Neural cell (in vitro differentiated cells): Measurements from ENCODE around the gene MBNL2.

Experiments
- CTCF ChIP-seq: fragments of 450-650 bp; IDR thresholded peaks from 2 replicates; pipeline ENCODE4 v1.5.1; 2014; ENCODE audit warnings: antibody characterized with exemption, mild to moderate bottlenecking, moderate library complexity; ENCODE audit not compliant: poor library complexity, severe bottlenecking
- EZH2 ChIP-seq: fragments of 200-600, 300-800 bp; shearing (Covaris generic), sonication (generic); IDR thresholded peaks from 2 replicates; pipeline ENCODE4 v1.6.1; 2014; ENCODE audit warnings: antibody characterized with exemption, low read length, borderline replicate concordance, mild to moderate bottlenecking; ENCODE audit not compliant: insufficient read depth, poor library complexity, severe bottlenecking
- POLR2AphosphoS5 ChIP-seq: IDR thresholded peaks from 2 replicates; pipeline ENCODE4 v1.6.1; 2012
- REST ChIP-seq: IDR thresholded peaks from 2 replicates; pipeline ENCODE4 v1.6.1; 2012; ENCODE audit warnings: borderline replicate concordance
- SMC3 ChIP-seq: fragments of 450-650 bp; conservative IDR thresholded peaks from 2 replicates; pipeline ENCODE4 v1.6.1; 2014; ENCODE audit warnings: antibody characterized with exemption, mild to moderate bottlenecking, moderate library complexity; ENCODE audit not compliant: poor library complexity
- TAF1 ChIP-seq: IDR thresholded peaks from 2 replicates; pipeline ENCODE4 v1.6.1; 2012; ENCODE audit warnings: low read depth

GRCh38 chr13:97333983-97334382, 111.8 kb downstream of the MBNL2 start:
- TF ChIP-seq REST (no peak), POLR2AphosphoS5 (no peak), EZH2 (no peak), CTCF (no peak), SMC3 (no peak), TAF1 (no peak)
